ENCODE measurements around the gene SRF. TPM values are rescaled to one million over a fixed set of nuclear protein-coding genes. Genes with fewer than 3 reads are reported as not detected.

Gene SRF
- total and polyA plus RNA-seq, 2 donors (not counting 1 experiment from before 2014, with no cell fraction given), result 21.7 to 22.7 TPM

- intact Hi-C loops (cut with micrococcal nuclease), result loop anchor here (1.0 to 10.0 kb wide), 4 partner anchors 18 to 396 kb away; partner anchors contain the start of genes CUL9 and GTPBP2
- Histone ChIP-seq H3K9me3 (ENCODE audit: control extremely low read depth in 1 of 3, control insufficient read depth in 2 of 3, insufficient read depth in 1 of 3, low read length in 2 of 3) (no peaks in the 10 kb centered on the region), H3K27ac (ENCODE audit: low read length in 2 of 2) (peak within 1 kb of the TSS in 1 of 2 donors; percentile 73), H3K4me1 (ENCODE audit: control insufficient read depth in 2 of 2, insufficient read depth in 2 of 2, low read length in 2 of 2) (peaks cover 34 to 45% of the 10 kb centered on the region in 2 donors), H2AFZ (ENCODE audit: insufficient read depth, low read depth, low read length, poor library complexity, severe bottlenecking) (peak within 1 kb of the TSS; percentile 88), H3K36me3 (replicated peaks in 1 of 2; ENCODE audit: control extremely low read depth in 1 of 2, control insufficient read depth in 1 of 2, extremely low read depth in 1 of 2, insufficient read depth in 2 of 2, low read length in 1 of 2) (peaks cover 0 to 8% of the 10 kb centered on the region in 2 experiments), H3K9ac (ENCODE audit: low read length) (peak within 1 kb of the TSS; percentile 66), H3K4me2 (replicated peaks; ENCODE audit: low read depth, low read length, poor library complexity, severe bottlenecking) (peak within 1 kb of the TSS; percentile 81), H3K27me3 (replicated peaks in 1 of 4; ENCODE audit: control extremely low read depth in 1 of 4, control insufficient read depth in 3 of 4, insufficient read depth in 4 of 4, low read length in 3 of 4) (peaks cover 0 to 5% (median 0%) of the 10 kb centered on the region in 4 experiments), H4K20me1 (ENCODE audit: control insufficient read depth, insufficient read depth, low read length, poor library complexity, severe bottlenecking) (no peaks in the 10 kb centered on the region), H3K4me3 (ENCODE audit: control extremely low read depth in 1 of 5, extremely low read depth in 1 of 5, insufficient read depth in 1 of 5, low read depth in 2 of 5, low read length in 4 of 5) (peak within 1 kb of the TSS; percentile 43 to 70 (median 61)), H3K79me2 (ENCODE audit: control insufficient read depth, insufficient read depth, low read length) (peaks cover 39% of the 10 kb centered on the region)
- CTCF ChIA-PET, result interaction anchor here (0.5 to 3.3 kb wide), 26 partner anchors 9 to 348 kb away, joined by 3 to 22 read pairs (median 4); partner anchors contain the start of genes ABCC10, CRIP3 and CUL9
- peaks cover 9% of the 10 kb centered on the region for H3K27me3 Mint-ChIP-seq
- peak; percentile 67 for ATAC-seq (ENCODE audit: low read depth)
- peak; percentile 89 for DNase-seq
- POLR2A ChIA-PET, result interaction anchor here (0.8 to 1.7 kb wide), 4 partner anchors 18 to 300 kb away, joined by 3 to 7 read pairs (median 4); partner anchors contain the start of genes CNPY3 and CUL9
- H3K4me1 Mint-ChIP-seq, result peaks cover 29% of the 10 kb centered on the region
- WGBS (ENCODE audit: insufficient coverage), result 2% methylated on average over 82 of the region's 82 CpGs
- no peaks in the 10 kb centered on the region for H3K9me3 Mint-ChIP-seq (ENCODE audit: insufficient read depth)
- peak within 1 kb of the TSS; percentile 92 for H3K4me3 Mint-ChIP-seq
- TF ChIP-seq EZH2 (IDR thresholded peaks at IDR 0.05; ENCODE audit: borderline replicate concordance, insufficient read depth, low read depth, low read length, poor library complexity, severe bottlenecking) (no peak), CTCF (IDR thresholded peaks at IDR 0.05) (peak; percentile 95)
- H3K27ac Mint-ChIP-seq, result peak within 1 kb of the TSS; percentile 90
Measured at GRCh38 chr6:43228951-43229802, 58.1 kb downstream of the SRF start, which contains the start of gene DNPH1. TSS of gene DNPH1 (minus strand) at chr6:43229481. CDS start at chr6:43229456, 25 bp downstream.

All from B cell (primary cell).